Measurements from ENCODE around the gene N4BP2L2. TPM values are rescaled to one million over a fixed set of nuclear protein-coding genes. Genes with fewer than 3 reads are reported as not detected.

N4BP2L2 gene
- total RNA-seq, 1 donor from 2014 or later: 76.6 TPM

GRCh38 chr13:32503727-32504126 is 34.9 kb downstream of the N4BP2L2 start:
- TF ChIP-seq, protein P1, sequence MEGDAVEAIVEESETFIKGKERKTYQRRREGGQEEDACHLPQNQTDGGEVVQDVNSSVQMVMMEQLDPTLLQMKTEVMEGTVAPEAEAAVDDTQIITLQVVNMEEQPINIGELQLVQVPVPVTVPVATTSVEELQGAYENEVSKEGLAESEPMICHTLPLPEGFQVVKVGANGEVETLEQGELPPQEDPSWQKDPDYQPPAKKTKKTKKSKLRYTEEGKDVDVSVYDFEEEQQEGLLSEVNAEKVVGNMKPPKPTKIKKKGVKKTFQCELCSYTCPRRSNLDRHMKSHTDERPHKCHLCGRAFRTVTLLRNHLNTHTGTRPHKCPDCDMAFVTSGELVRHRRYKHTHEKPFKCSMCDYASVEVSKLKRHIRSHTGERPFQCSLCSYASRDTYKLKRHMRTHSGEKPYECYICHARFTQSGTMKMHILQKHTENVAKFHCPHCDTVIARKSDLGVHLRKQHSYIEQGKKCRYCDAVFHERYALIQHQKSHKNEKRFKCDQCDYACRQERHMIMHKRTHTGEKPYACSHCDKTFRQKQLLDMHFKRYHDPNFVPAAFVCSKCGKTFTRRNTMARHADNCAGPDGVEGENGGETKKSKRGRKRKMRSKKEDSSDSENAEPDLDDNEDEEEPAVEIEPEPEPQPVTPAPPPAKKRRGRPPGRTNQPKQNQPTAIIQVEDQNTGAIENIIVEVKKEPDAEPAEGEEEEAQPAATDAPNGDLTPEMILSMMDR (IDR thresholded peaks at IDR 0.05; ENCODE audit: insufficient read depth, low read length, severe bottlenecking): no peak
- DNase-seq (ENCODE audit: low read depth): no peak
- no peak for FAIRE-seq
- Histone ChIP-seq H3K4me3 (ENCODE audit: low read depth, low read length) (no peak overlapping the region), H3K27me3 (ENCODE audit: control insufficient read depth, insufficient read depth, low read length) (no peaks in the 10 kb centered on the region), H3K36me3 (ENCODE audit: control insufficient read depth, insufficient read depth, low read length) (peaks cover 2% of the 10 kb centered on the region)

DNA sequence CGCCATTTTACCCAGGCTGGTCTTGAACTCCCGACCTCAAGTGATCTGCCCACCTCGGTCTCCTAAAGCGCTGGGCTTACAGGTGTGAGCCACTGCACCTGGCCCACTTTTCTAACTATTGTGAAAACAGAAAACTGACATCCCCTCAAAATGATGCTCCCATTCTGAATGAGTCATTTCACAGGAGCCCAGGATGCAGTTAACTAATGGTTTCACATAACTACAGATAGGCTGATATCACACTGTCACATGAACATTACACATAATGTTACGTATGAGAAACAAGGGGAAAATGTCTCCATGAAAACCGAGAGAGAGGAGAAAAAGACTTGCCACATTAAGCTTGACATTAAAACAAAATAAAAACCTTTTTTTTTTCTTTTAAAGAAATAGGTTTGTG is 37.5 kb downstream of the N4BP2L2 start:
- FAIRE-seq (no peak), DNase-seq (ENCODE audit: low read depth) (no peak)
- Histone ChIP-seq H3K36me3 (ENCODE audit: control insufficient read depth, insufficient read depth, low read length) (peaks cover 2% of the 10 kb centered on the region), H3K4me3 (ENCODE audit: low read depth, low read length) (no peak overlapping the region), H3K27me3 (ENCODE audit: control insufficient read depth, insufficient read depth, low read length) (no peaks in the 10 kb centered on the region)
- TF ChIP-seq, protein P1 (IDR thresholded peaks at IDR 0.05; ENCODE audit: insufficient read depth, low read length, severe bottlenecking): no peak

GRCh38 chr13:32499538-32500210 is 38.9 kb downstream of the N4BP2L2 start:
- DNase-seq (ENCODE audit: low read depth): no peak
- TF ChIP-seq, protein P1 (IDR thresholded peaks at IDR 0.05; ENCODE audit: insufficient read depth, low read length, severe bottlenecking): no peak
- H3K4me3 ChIP-seq (ENCODE audit: low read depth, low read length): no peak overlapping the region
- no peak for FAIRE-seq
- no peaks in the 10 kb centered on the region for H3K36me3 ChIP-seq (ENCODE audit: control insufficient read depth, insufficient read depth, low read length)
- H3K27me3 ChIP-seq (ENCODE audit: control insufficient read depth, insufficient read depth, low read length): no peaks in the 10 kb centered on the region

GRCh38 chr13:32497589-32497988 is 41.0 kb downstream of the N4BP2L2 start:
- H3K36me3 ChIP-seq (ENCODE audit: control insufficient read depth, insufficient read depth, low read length): no peaks in the 10 kb centered on the region
- no peak overlapping the region for H3K4me3 ChIP-seq (ENCODE audit: low read depth, low read length)
- DNase-seq (ENCODE audit: low read depth): no peak
- no peaks in the 10 kb centered on the region for H3K27me3 ChIP-seq (ENCODE audit: control insufficient read depth, insufficient read depth, low read length)
- TF ChIP-seq, protein P1 (IDR thresholded peaks at IDR 0.05; ENCODE audit: insufficient read depth, low read length, severe bottlenecking): no peak
- FAIRE-seq: no peak

DNA sequence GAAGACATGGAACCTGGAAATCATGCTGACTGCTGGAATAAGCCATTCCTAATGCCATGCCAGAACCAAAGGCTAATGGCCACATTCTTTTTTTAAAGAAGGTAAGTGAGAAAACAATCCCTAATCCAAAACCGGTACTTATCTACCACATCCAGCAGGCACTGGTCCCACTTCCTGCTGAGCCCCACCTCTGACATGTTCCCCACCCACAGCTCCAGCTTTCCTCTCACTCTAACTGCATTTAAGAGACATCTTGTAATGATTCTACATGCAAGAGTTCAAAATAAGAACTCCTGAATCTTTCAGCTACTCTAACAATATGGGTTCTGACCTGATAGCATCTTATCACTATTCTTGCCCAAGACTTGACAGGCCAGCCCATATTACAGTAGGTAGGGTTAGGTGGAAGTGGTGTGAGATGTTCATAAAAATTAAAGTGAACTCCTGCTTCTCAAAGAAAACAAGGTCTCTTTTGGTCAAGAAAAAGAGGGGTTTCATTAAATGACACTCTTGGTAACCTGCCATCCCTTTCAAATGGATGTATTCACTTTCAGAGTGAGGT is 41.9 kb downstream of the N4BP2L2 start:
- Histone ChIP-seq H3K27me3 (ENCODE audit: control insufficient read depth, insufficient read depth, low read length) (no peaks in the 10 kb centered on the region), H3K4me3 (ENCODE audit: low read depth, low read length) (no peak overlapping the region), H3K36me3 (ENCODE audit: control insufficient read depth, insufficient read depth, low read length) (no peaks in the 10 kb centered on the region)
- TF ChIP-seq, protein P1 (IDR thresholded peaks at IDR 0.05; ENCODE audit: insufficient read depth, low read length, severe bottlenecking): no peak
- DNase-seq (ENCODE audit: low read depth): no peak
- FAIRE-seq: no peak

DNA sequence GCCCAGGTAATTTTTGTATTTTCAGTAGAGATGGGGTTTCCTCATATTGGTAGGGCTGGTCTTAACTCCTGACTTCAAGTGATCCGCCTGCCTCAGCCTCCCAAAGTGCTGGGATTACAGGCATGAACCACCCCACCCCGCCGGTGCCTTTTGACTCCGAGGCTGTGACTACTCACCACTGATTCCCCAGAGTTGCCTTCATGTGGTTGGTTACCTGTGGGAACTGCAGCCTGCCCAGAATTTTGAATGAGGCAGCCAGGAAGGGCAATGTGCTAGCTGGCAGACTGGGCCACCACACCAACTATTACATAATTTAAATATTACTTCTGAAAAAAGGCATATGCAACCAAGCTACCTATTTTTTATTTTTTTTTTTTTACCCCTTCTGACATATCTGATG is 42.8 kb downstream of the N4BP2L2 start:
- TF ChIP-seq, protein P1 (IDR thresholded peaks at IDR 0.05; ENCODE audit: insufficient read depth, low read length, severe bottlenecking): no peak
- FAIRE-seq (no peak), DNase-seq (ENCODE audit: low read depth) (no peak)
- Histone ChIP-seq H3K27me3 (ENCODE audit: control insufficient read depth, insufficient read depth, low read length) (no peaks in the 10 kb centered on the region), H3K4me3 (ENCODE audit: low read depth, low read length) (no peak overlapping the region), H3K36me3 (ENCODE audit: control insufficient read depth, insufficient read depth, low read length) (no peaks in the 10 kb centered on the region)

Measured in bronchial epithelial cell (primary cell).